Keratinocyte (primary cell): ENCODE data around the gene RAB11FIP3.

Experiments used
- EZH2 ChIP-seq: IDR thresholded peaks from one replicate; pipeline ENCODE4 v1.6.1; 2012; ENCODE audit warnings: inconsistent platforms, mild to moderate bottlenecking, low read length, moderate library complexity
- TF ChIP-seq, protein P1 (sequence below), 3 experiments: IDR thresholded peaks in 1 of 3; conservative IDR thresholded peaks in 1 of 3; optimal IDR thresholded peaks in 1 of 3; 2 replicates in 2 of 3; 3 replicates in 1 of 3; pipeline versions ENCODE3 to v1.5.1; 2011; ENCODE audit warnings: low read length in 3 of 3, mild to moderate bottlenecking in 3 of 3, moderate library complexity in 2 of 3, control low read depth in 1 of 3, inconsistent platforms in 1 of 3; ENCODE audit not compliant: insufficient read depth in 2 of 3; ENCODE audit errors: extremely low read depth in 1 of 3

- TF ChIP-seq, protein P1, sequence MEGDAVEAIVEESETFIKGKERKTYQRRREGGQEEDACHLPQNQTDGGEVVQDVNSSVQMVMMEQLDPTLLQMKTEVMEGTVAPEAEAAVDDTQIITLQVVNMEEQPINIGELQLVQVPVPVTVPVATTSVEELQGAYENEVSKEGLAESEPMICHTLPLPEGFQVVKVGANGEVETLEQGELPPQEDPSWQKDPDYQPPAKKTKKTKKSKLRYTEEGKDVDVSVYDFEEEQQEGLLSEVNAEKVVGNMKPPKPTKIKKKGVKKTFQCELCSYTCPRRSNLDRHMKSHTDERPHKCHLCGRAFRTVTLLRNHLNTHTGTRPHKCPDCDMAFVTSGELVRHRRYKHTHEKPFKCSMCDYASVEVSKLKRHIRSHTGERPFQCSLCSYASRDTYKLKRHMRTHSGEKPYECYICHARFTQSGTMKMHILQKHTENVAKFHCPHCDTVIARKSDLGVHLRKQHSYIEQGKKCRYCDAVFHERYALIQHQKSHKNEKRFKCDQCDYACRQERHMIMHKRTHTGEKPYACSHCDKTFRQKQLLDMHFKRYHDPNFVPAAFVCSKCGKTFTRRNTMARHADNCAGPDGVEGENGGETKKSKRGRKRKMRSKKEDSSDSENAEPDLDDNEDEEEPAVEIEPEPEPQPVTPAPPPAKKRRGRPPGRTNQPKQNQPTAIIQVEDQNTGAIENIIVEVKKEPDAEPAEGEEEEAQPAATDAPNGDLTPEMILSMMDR (optimal IDR thresholded peaks at IDR 0.05 in 1 of 3, IDR thresholded peaks at IDR 0.05 in 1 of 3, conservative IDR thresholded peaks at IDR 0.05 in 1 of 3; ENCODE audit: extremely low read depth in 1 of 3, insufficient read depth in 2 of 3, low read length in 3 of 3), result no peak
- TF ChIP-seq EZH2, result peak; percentile 92
Measured at GRCh38 chr16:560701-561412, 135.4 kb downstream of the RAB11FIP3 start.
